Sigmoid colon (tissue), 7 donors: ENCODE results near the gene APOBEC2. TPM values are rescaled to one million over a fixed set of nuclear protein-coding genes. Genes with fewer than 3 reads are reported as not detected.

ENCODE experiments used
- DNase-seq: peaks from one replicate; pipeline ENCODE4 v3.0.0-alpha.2; 2019
- H3K27ac ChIP-seq, 4 donors: fragments of 200-600 bp; sonication (generic); one replicate each; pipeline ENCODE4 v1.5.1; 2016 to 2019; ENCODE audit warnings: mild to moderate bottlenecking in 1 of 4
- H3K27me3 ChIP-seq, 3 donors: fragments of 200-600 bp; sonication (generic); one replicate each; pipeline ENCODE4 v1.5.1; 2019; ENCODE audit warnings: mild to moderate bottlenecking in 1 of 3
- H3K36me3 ChIP-seq, 4 donors: fragments of 200-600 bp; sonication (generic); one replicate each; pipeline ENCODE4 v1.5.1; 2016 to 2019
- H3K4me1 ChIP-seq, 4 donors: fragments of 200-600 bp; sonication (generic); one replicate each; pipeline ENCODE4 v1.5.1; 2017 to 2019
- H3K4me3 ChIP-seq, 4 donors: fragments of 200-600 bp; sonication (generic); one replicate each; pipeline ENCODE4 v1.5.1; 2017 to 2019; ENCODE audit warnings: mild to moderate bottlenecking in 2 of 4, moderate library complexity in 1 of 4
- H3K9me3 ChIP-seq, 4 donors: fragments of 200-600 bp in 3 of 4; sonication (generic) in 3 of 4; one replicate each; pipeline versions ENCODE4 v1.5.1 to v1.6.1; 2013 to 2019
- CTCF ChIP-seq, 4 experiments: fragments of 450-650 bp in 3 of 4; fragments of 200-600 bp in 1 of 4; IDR thresholded peaks; one replicate each; pipeline ENCODE4 v1.5.1; 2016 to 2019; ENCODE audit warnings: antibody characterized with exemption in 4 of 4, mild to moderate bottlenecking in 3 of 4, moderate library complexity in 2 of 4
- EP300 ChIP-seq, 4 donors: sonication (generic); formaldehyde crosslinking; IDR thresholded peaks; one replicate each; pipeline ENCODE4 v1.6.1; 2017; ENCODE audit warnings: antibody characterized with exemption in 4 of 4
- POLR2A ChIP-seq, 2 donors: fragments of 450-650 bp; IDR thresholded peaks; one replicate each; pipeline ENCODE4 v1.6.1; 2016; ENCODE audit warnings: antibody characterized with exemption in 2 of 2, mild to moderate bottlenecking in 2 of 2, moderate library complexity in 2 of 2
- POLR2AphosphoS5 ChIP-seq, 4 donors: sonication (generic); formaldehyde crosslinking; IDR thresholded peaks; one replicate each; pipeline ENCODE4 v1.6.1; 2017; ENCODE audit warnings: antibody characterized with exemption in 4 of 4
- WGBS, 2 donors: extraction: QIAGEN DNeasy Blood & Tissue Kit; methylation state at CpG; one replicate each; pipeline ENCODE4 v1.1.7; 2013; 5-methylcytosine and 5-hydroxymethylcytosine counted together
- intact Hi-C: fragments of 100-400 bp; cut with DNase I; formaldehyde crosslinking; loops from one replicate; pipeline ENCODE4 v1.15.1; 2023
- polyA plus RNA-seq, 3 donors: library from polyadenylated mRNA; stranded (reverse); fragments of 200-250 nt; gene quantifications; one replicate each; pipeline ENCODE4 v1.2.3, GENCODE V29; 2013
- total RNA-seq, 4 donors: library from RNA; depleted of rRNA; stranded (reverse); fragments of >200 nt; gene quantifications; one replicate each; pipeline ENCODE4 v1.1.0, GENCODE V29; 2016
- donor health status: healthy with polysubstance abuse.
- donor health status: Bipolar disorder and iron deficiency.
- donor health status: healthy.

Gene APOBEC2
- total and polyA plus RNA-seq, 7 donors = 0.20 to 1.1 (median 0.68) TPM; not detected in 2

- Histone ChIP-seq H3K36me3 (peaks cover 0 to 21% (median 12%) of the 10 kb centered on the region in 4 donors), H3K4me1 (peaks cover 0 to 27% (median 21%) of the 10 kb centered on the region in 4 donors), H3K27me3 (no peaks in the 10 kb centered on the region), H3K27ac (peak overlapping the region; percentile 96 to 100 (median 99)), H3K4me3 (no peak overlapping the region), H3K9me3 (no peaks in the 10 kb centered on the region)
- intact Hi-C loops = loop anchor here (10.0 kb wide), 2 partner anchors 709 to 1961 kb away; partner anchors contain the start of genes PRICKLE4, SAYSD1 and TOMM6
- DNase-seq = no peak
- TF ChIP-seq POLR2AphosphoS5 (IDR thresholded peaks at IDR 0.05) = no peak
- no peak for TF ChIP-seq EP300 (IDR thresholded peaks at IDR 0.05)
- TF ChIP-seq POLR2A (IDR thresholded peaks at IDR 0.05) = no peak
- WGBS, 2 donors = 86% methylated on average over 4 of the region's 4 CpGs
Measured at GRCh38 chr6:41075651-41076626, 22.9 kb downstream of the APOBEC2 start.

GRCh38 chr6:41077536-41077935 lies 24.5 kb downstream of the APOBEC2 start:
- DNase-seq = no peak
- 23 to 71% methylated on average over 2 of the region's 2 CpGs for WGBS, 2 donors
- intact Hi-C loops = loop anchor here (10.0 kb wide), 2 partner anchors 707 to 1963 kb away; partner anchors contain the start of genes PRICKLE4, SAYSD1 and TOMM6
- H3K9me3 ChIP-seq = no peaks in the 10 kb centered on the region
- no peaks in the 10 kb centered on the region for H3K27me3 ChIP-seq
- H3K27ac ChIP-seq = no peak overlapping the region
- peaks cover 0 to 22% (median 15%) of the 10 kb centered on the region in 4 donors for H3K4me1 ChIP-seq
- H3K36me3 ChIP-seq = peaks cover 0 to 37% (median 16%) of the 10 kb centered on the region in 4 donors
- TF ChIP-seq EP300 (IDR thresholded peaks at IDR 0.05) (no peak), POLR2A (IDR thresholded peaks at IDR 0.05) (no peak)
- no peak overlapping the region for H3K4me3 ChIP-seq

- TF ChIP-seq POLR2A (IDR thresholded peaks at IDR 0.05) = no peak
- no peak for TF ChIP-seq EP300 (IDR thresholded peaks at IDR 0.05)
- no peak for TF ChIP-seq POLR2AphosphoS5 (IDR thresholded peaks at IDR 0.05)
- TF ChIP-seq CTCF (IDR thresholded peaks at IDR 0.05) = no peak
- Histone ChIP-seq H3K4me3 (no peak overlapping the region), H3K27ac (no peak overlapping the region), H3K27me3 (no peaks in the 10 kb centered on the region), H3K9me3 (no peaks in the 10 kb centered on the region), H3K4me1 (peaks cover 0 to 22% (median 15%) of the 10 kb centered on the region in 4 donors), H3K36me3 (peaks cover 0 to 40% (median 16%) of the 10 kb centered on the region in 4 donors)
- intact Hi-C loops = loop anchor here (10.0 kb wide), 2 partner anchors 707 to 1963 kb away; partner anchors contain the start of genes PRICKLE4, SAYSD1 and TOMM6
- DNase-seq = no peak
- 23 to 78% methylated on average over 3 of the region's 3 CpGs for WGBS, 2 donors
Measured at GRCh38 chr6:41078101-41078500, 25.1 kb downstream of the APOBEC2 start.

- TF ChIP-seq POLR2AphosphoS5 (IDR thresholded peaks at IDR 0.05) = no peak
- TF ChIP-seq POLR2A (IDR thresholded peaks at IDR 0.05) = no peak
- TF ChIP-seq EP300 (IDR thresholded peaks at IDR 0.05) = no peak
- TF ChIP-seq CTCF (IDR thresholded peaks at IDR 0.05) = no peak
- intact Hi-C loops = loop anchor here (10.0 kb wide), 2 partner anchors 706 to 1964 kb away; partner anchors contain the start of genes PRICKLE4, SAYSD1 and TOMM6
- peaks cover 0 to 21% (median 14%) of the 10 kb centered on the region in 4 donors for H3K4me1 ChIP-seq
Measured at GRCh38 chr6:41079080-41079479, 26.1 kb downstream of the APOBEC2 start.

GRCh38 chr6:41080621-41081020 lies 27.6 kb downstream of the APOBEC2 start:
- DNase-seq = no peak
- TF ChIP-seq CTCF (IDR thresholded peaks at IDR 0.05) (no peak), EP300 (IDR thresholded peaks at IDR 0.05) (no peak), POLR2A (IDR thresholded peaks at IDR 0.05) (no peak), POLR2AphosphoS5 (IDR thresholded peaks at IDR 0.05) (no peak)
- H3K9me3 ChIP-seq = no peaks in the 10 kb centered on the region
- intact Hi-C loops = no loop called here
- peaks cover 0 to 5% (median 0%) of the 10 kb centered on the region in 4 donors for H3K4me1 ChIP-seq
- WGBS, 2 donors = 61 to 91% methylated on average over 2 of the region's 2 CpGs
- peaks cover 3 to 62% (median 23%) of the 10 kb centered on the region in 4 donors for H3K36me3 ChIP-seq
- H3K27me3 ChIP-seq = no peaks in the 10 kb centered on the region
- no peak overlapping the region for H3K27ac ChIP-seq
- no peak overlapping the region for H3K4me3 ChIP-seq

More at GRCh38 chr6:41079080-41079479, 26.1 kb downstream of the APOBEC2 start:
- no peak overlapping the region for H3K27ac ChIP-seq
- H3K27me3 ChIP-seq = no peaks in the 10 kb centered on the region
- peaks cover 0 to 49% (median 19%) of the 10 kb centered on the region in 4 donors for H3K36me3 ChIP-seq
- H3K4me3 ChIP-seq = no peak overlapping the region
- WGBS, 2 donors = 91 to 97% methylated on average over 1 of the region's 1 CpG
- DNase-seq = no peak
- H3K9me3 ChIP-seq = no peaks in the 10 kb centered on the region
